ENCODE data around the gene NACA2. TPM values are rescaled to one million over a fixed set of nuclear protein-coding genes. Genes with fewer than 3 reads are reported as not detected.

NACA2 gene
- total RNA-seq, 1 donor from 2014 or later: not detected

GRCh38 chr17:61625564-61625963, 34.5 kb upstream of the NACA2 start:
- no peak overlapping the region for H3K4me3 Mint-ChIP-seq
- no peak for DNase-seq (ENCODE audit: extremely low spot score, unreplicated experiment)
- no peaks in the 10 kb centered on the region for H3K4me1 Mint-ChIP-seq (ENCODE audit: unreplicated experiment)
- H3K27me3 Mint-ChIP-seq: peaks cover 7% of the 10 kb centered on the region
- no peak overlapping the region for H3K27ac Mint-ChIP-seq
- H3K36me3 Mint-ChIP-seq: no peaks in the 10 kb centered on the region
- TF ChIP-seq, protein P1, sequence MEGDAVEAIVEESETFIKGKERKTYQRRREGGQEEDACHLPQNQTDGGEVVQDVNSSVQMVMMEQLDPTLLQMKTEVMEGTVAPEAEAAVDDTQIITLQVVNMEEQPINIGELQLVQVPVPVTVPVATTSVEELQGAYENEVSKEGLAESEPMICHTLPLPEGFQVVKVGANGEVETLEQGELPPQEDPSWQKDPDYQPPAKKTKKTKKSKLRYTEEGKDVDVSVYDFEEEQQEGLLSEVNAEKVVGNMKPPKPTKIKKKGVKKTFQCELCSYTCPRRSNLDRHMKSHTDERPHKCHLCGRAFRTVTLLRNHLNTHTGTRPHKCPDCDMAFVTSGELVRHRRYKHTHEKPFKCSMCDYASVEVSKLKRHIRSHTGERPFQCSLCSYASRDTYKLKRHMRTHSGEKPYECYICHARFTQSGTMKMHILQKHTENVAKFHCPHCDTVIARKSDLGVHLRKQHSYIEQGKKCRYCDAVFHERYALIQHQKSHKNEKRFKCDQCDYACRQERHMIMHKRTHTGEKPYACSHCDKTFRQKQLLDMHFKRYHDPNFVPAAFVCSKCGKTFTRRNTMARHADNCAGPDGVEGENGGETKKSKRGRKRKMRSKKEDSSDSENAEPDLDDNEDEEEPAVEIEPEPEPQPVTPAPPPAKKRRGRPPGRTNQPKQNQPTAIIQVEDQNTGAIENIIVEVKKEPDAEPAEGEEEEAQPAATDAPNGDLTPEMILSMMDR (conservative IDR thresholded peaks at IDR 0.05): no peak
- H3K9me3 Mint-ChIP-seq: peaks cover 5% of the 10 kb centered on the region

- H3K4me1 Mint-ChIP-seq (ENCODE audit: unreplicated experiment): no peaks in the 10 kb centered on the region
- H3K9me3 Mint-ChIP-seq: peaks cover 5% of the 10 kb centered on the region
- TF ChIP-seq, protein P1 (conservative IDR thresholded peaks at IDR 0.05): no peak
- no peaks in the 10 kb centered on the region for H3K36me3 Mint-ChIP-seq
- no peak for DNase-seq (ENCODE audit: extremely low spot score, unreplicated experiment)
- peaks cover 7% of the 10 kb centered on the region for H3K27me3 Mint-ChIP-seq
- H3K27ac Mint-ChIP-seq: no peak overlapping the region
- H3K4me3 Mint-ChIP-seq: no peak overlapping the region
Observed at GRCh38 chr17:61624951-61625350, 33.9 kb upstream of the NACA2 start.

DNA sequence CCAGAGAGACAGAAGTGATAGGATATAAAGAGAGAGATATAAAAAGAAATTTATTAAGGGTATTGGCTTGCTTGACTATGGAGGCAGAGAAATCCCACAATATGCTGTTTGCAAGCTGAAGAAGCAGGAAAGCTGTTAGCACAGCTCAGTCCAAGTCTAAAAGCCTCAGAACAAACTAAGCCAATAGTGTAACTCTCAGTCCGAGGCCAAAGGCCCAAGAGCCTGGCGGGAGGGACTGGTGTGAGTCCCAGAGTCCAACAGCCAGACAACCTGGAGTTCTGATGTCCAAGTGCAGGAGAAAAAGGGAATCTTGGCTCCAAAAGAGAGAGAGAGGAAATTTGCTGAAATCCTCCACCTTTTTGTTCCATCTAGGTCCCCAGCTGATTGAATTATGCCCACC, 30.3 kb upstream of the NACA2 start:
- peaks cover 7% of the 10 kb centered on the region for H3K27me3 Mint-ChIP-seq
- no peak overlapping the region for H3K27ac Mint-ChIP-seq
- no peak for DNase-seq (ENCODE audit: extremely low spot score, unreplicated experiment)
- TF ChIP-seq, protein P1 (conservative IDR thresholded peaks at IDR 0.05): no peak
- H3K4me1 Mint-ChIP-seq (ENCODE audit: unreplicated experiment): no peaks in the 10 kb centered on the region
- peaks cover 4% of the 10 kb centered on the region for H3K36me3 Mint-ChIP-seq
- no peak overlapping the region for H3K4me3 Mint-ChIP-seq
- H3K9me3 Mint-ChIP-seq: peaks cover 10% of the 10 kb centered on the region

GRCh38 chr17:61619953-61620352, 28.9 kb upstream of the NACA2 start:
- TF ChIP-seq, protein P1 (conservative IDR thresholded peaks at IDR 0.05): no peak
- Mint-ChIP-seq H3K4me3 (no peak overlapping the region), H3K27me3 (peaks cover 7% of the 10 kb centered on the region), H3K9me3 (peaks cover 10% of the 10 kb centered on the region), H3K27ac (no peak overlapping the region), H3K36me3 (peaks cover 4% of the 10 kb centered on the region), H3K4me1 (ENCODE audit: unreplicated experiment) (no peaks in the 10 kb centered on the region)
- no peak for DNase-seq (ENCODE audit: extremely low spot score, unreplicated experiment)

GRCh38 chr17:61619493-61619892, 28.5 kb upstream of the NACA2 start:
- Mint-ChIP-seq H3K36me3 (peaks cover 4% of the 10 kb centered on the region), H3K4me3 (no peak overlapping the region), H3K9me3 (peaks cover 10% of the 10 kb centered on the region), H3K27ac (no peak overlapping the region), H3K27me3 (peaks cover 7% of the 10 kb centered on the region), H3K4me1 (ENCODE audit: unreplicated experiment) (no peaks in the 10 kb centered on the region)
- DNase-seq (ENCODE audit: extremely low spot score, unreplicated experiment): no peak
- TF ChIP-seq, protein P1 (conservative IDR thresholded peaks at IDR 0.05): no peak

- H3K27ac Mint-ChIP-seq: no peak overlapping the region
- no peak for DNase-seq (ENCODE audit: extremely low spot score, unreplicated experiment)
- peaks cover 4% of the 10 kb centered on the region for H3K36me3 Mint-ChIP-seq
- TF ChIP-seq, protein P1 (conservative IDR thresholded peaks at IDR 0.05): no peak
- H3K27me3 Mint-ChIP-seq: peaks cover 7% of the 10 kb centered on the region
- no peak overlapping the region for H3K4me3 Mint-ChIP-seq
- H3K9me3 Mint-ChIP-seq: peaks cover 10% of the 10 kb centered on the region
- no peaks in the 10 kb centered on the region for H3K4me1 Mint-ChIP-seq (ENCODE audit: unreplicated experiment)
Observed at GRCh38 chr17:61618950-61619349, 27.9 kb upstream of the NACA2 start.

Measured in type B pancreatic cell (in vitro differentiated cells).